BJ (cell line): ENCODE results near the gene DGKG. TPM values are rescaled to one million over a fixed set of nuclear protein-coding genes. Genes with fewer than 3 reads are reported as not detected.

Experiments used
- CTCF ChIA-PET: fragments of 350-600 bp; formaldehyde crosslinking; extraction: SDS; loops from one replicate; lab custom pipeline; 2021; ENCODE audit warnings: antibody characterized with exemption, inconsistent platforms; lab: Yijun Ruan, JAX
- POLR2A ChIA-PET: fragments of 300-600 bp; sonication (Branson Sonifier 250); formaldehyde crosslinking; extraction: SDS; loops from one replicate; lab custom pipeline; 2021; ENCODE audit warnings: antibody characterized with exemption; lab: Charles Lee
- DNase-seq: peaks from one replicate; pipeline ENCODE4 v3.0.0-alpha.2; 2011; ENCODE audit warnings: low read depth
- H3K27me3 ChIP-seq: 2 replicates; pipeline ENCODE4 v1.6.0; 2011; ENCODE audit warnings: low read length; ENCODE audit not compliant: control insufficient read depth, insufficient read depth
- H3K36me3 ChIP-seq: 2 replicates; pipeline ENCODE4 v1.5.1; 2011; ENCODE audit warnings: low read length; ENCODE audit not compliant: control insufficient read depth, insufficient read depth
- H3K4me3 ChIP-seq: 2 replicates; pipeline ENCODE4 v1.5.1; 2011; ENCODE audit warnings: low read depth, mild to moderate bottlenecking, control low read depth, low read length
- polyA plus RNA-seq: library from polyadenylated mRNA; depleted of rRNA; stranded (reverse); fragments of >200 nt; gene quantifications from 2 replicates; pipeline ENCODE4 v1.2.3, GENCODE V29; 2011
- TF ChIP-seq, protein P1 (sequence below): IDR thresholded peaks from 2 replicates; pipeline ENCODE4 v1.5.1; 2011; ENCODE audit warnings: low read depth, mild to moderate bottlenecking, control low read depth, inconsistent platforms, low read length, moderate library complexity; ENCODE audit not compliant: insufficient read depth

DGKG gene
- polyA plus RNA-seq, 1 experiment = not detected

DNA sequence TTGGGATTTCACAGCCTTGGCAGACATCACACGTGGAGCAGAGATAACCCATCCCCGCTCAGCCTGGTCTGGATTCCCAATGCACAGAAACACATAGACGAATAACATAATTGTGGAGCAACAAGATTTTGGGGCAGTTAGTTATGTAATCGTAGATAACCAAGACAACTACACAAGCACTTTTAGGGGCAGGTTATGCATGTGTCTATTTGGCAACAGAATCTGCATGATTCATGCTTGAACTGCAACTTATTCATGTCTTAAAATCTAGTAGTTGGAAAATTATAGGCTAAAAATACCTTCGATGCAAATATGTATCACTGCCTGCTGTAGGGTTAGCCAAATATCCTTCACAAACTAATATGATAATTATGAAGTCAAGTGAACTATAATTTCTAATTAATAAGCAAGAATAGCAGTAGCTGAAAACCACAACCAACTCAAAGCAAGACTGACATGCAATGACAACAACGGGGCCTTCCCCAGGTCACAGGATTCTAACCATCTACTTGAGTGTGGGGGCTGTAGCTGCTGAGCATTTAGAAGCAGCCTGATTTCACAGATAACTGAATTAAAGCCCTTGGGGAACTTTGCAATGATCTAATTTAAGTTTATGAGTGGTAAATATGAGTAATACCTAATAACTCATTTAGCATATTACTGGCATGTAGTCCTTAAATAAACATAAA is 31.1 kb downstream of the DGKG start:
- TF ChIP-seq, protein P1, sequence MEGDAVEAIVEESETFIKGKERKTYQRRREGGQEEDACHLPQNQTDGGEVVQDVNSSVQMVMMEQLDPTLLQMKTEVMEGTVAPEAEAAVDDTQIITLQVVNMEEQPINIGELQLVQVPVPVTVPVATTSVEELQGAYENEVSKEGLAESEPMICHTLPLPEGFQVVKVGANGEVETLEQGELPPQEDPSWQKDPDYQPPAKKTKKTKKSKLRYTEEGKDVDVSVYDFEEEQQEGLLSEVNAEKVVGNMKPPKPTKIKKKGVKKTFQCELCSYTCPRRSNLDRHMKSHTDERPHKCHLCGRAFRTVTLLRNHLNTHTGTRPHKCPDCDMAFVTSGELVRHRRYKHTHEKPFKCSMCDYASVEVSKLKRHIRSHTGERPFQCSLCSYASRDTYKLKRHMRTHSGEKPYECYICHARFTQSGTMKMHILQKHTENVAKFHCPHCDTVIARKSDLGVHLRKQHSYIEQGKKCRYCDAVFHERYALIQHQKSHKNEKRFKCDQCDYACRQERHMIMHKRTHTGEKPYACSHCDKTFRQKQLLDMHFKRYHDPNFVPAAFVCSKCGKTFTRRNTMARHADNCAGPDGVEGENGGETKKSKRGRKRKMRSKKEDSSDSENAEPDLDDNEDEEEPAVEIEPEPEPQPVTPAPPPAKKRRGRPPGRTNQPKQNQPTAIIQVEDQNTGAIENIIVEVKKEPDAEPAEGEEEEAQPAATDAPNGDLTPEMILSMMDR = no peak
- Histone ChIP-seq H3K36me3 (no peaks in the 10 kb centered on the region), H3K27me3 (peaks cover 7% of the 10 kb centered on the region), H3K4me3 (no peak overlapping the region)
- no peak for DNase-seq
- ChIA-PET POLR2A (no interaction called here), CTCF (no interaction called here)

GRCh38 chr3:186329589-186329988 is 32.4 kb downstream of the DGKG start:
- ChIA-PET POLR2A (no interaction called here), CTCF (interaction anchor here (0.6 kb wide), 1 partner anchor 37 kb away, joined by 3 read pairs; no protein-coding TSS in a partner anchor)
- no peaks in the 10 kb centered on the region for H3K36me3 ChIP-seq
- TF ChIP-seq, protein P1 = no peak
- peaks cover 6% of the 10 kb centered on the region; the same call in 1 of the 2 replicates for H3K27me3 ChIP-seq
- no peak for DNase-seq
- H3K4me3 ChIP-seq = no peak overlapping the region

DNA sequence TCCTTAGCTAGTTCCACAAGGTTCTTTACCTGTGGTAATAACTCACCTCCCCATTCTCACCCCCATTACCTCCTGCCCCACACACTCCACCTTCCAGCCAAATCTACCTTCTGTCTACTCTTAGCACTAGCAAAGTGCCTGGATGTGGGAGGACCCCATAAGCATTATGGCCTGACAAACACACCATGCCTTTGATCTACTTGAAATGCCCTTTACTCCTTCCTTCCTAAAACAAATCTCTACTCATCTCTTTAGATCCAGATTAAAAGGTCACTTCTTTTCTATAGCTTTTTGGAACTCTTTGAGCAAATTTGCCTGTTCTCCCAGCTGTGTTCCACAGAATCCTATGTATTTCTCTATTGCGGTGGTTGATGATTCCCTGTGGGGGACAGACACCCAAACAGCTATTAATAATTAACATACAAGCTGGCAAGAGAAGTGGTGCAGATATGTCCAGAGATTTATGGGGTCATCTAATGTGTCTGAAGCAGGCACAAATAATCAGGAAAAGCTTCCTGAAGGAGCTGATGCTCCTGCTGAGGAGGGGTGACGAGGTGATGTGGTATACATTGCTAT is 34.0 kb downstream of the DGKG start:
- Histone ChIP-seq H3K36me3 (no peaks in the 10 kb centered on the region), H3K27me3 (peaks cover 3% of the 10 kb centered on the region; the same call in 1 of the 2 replicates), H3K4me3 (no peak overlapping the region)
- ChIA-PET CTCF (interaction anchor here (0.6 kb wide), 1 partner anchor 351 kb away, joined by 3 read pairs; no protein-coding TSS in a partner anchor), POLR2A (interaction anchor here (0.6 kb wide), 1 partner anchor 40 kb away, joined by 4 read pairs; no protein-coding TSS in a partner anchor)
- no peak for DNase-seq
- TF ChIP-seq, protein P1 = no peak

GRCh38 chr3:186322761-186323160 is 39.3 kb downstream of the DGKG start:
- POLR2A ChIA-PET = no interaction called here
- Histone ChIP-seq H3K36me3 (no peaks in the 10 kb centered on the region), H3K4me3 (no peak overlapping the region), H3K27me3 (no peaks in the 10 kb centered on the region; the same call in none of the 2 replicates)
- TF ChIP-seq, protein P1 = no peak
- no peak for DNase-seq
- CTCF ChIA-PET = no interaction called here

DNA sequence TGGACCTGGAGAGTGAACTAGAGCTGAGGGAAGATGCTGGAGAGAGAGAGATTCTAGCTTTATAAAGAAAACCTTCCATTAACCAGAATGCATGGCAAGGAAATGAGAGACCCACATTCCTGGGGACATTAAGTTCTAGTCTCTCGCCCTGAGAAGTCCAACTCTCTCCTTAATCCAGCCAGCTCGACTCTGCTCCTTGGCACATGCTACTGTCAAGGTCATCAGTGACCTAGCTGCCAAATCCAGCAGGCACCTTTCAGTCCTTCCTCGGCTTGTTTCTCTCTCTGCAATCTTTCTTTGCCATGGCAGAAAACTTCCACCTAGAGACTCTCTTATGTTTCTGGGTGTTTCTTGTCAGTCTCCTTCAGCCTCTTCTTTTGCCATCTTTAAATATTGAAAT is 40.3 kb downstream of the DGKG start:
- ChIA-PET POLR2A (no interaction called here), CTCF (no interaction called here)
- Histone ChIP-seq H3K36me3 (no peaks in the 10 kb centered on the region), H3K4me3 (no peak overlapping the region), H3K27me3 (no peaks in the 10 kb centered on the region; the same call in none of the 2 replicates)
- TF ChIP-seq, protein P1 = no peak
- DNase-seq = no peak
